ENCODE results near the gene TWIST2. TPM values are rescaled to one million over a fixed set of nuclear protein-coding genes. Genes with fewer than 3 reads are reported as not detected.

Gene TWIST2
- total RNA-seq, 1 experiment from 2014 or later = 0.22 TPM

DNA sequence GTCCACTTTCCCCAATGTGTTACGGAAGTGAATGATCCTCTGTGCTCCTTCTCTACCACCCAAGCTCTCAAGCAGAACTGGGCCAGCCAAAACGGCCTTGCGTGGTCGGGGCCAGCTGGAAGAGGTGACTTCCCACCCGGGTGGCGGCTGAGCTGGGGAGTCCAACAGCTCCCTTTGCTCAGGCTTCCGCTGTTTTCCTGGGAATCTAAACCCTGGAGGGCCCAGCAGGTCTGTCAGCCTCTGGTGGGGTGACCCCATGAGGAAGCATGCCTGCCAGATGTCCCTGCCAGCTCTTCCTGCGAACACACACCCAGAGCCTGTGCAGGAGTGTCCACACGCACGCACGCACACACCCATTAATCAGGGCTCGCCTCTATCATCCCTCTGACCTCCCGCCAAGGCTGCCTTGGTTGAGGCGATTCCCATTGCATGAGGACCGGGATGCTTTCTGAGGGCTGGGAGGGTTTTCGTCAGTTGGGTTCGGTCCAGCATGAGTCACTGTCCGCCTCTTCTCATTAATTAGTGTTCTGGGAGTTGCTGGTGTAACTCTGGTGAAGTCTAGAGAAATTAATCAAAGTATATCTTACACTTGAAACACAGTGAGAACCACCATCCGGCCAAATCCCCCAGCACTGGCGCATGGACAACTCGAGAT is 90.6 kb downstream of the TWIST2 start:
- H3K23me2 ChIP-seq (ENCODE audit: insufficient read length, low read depth, low read length, poor library complexity, severe bottlenecking) = no peaks in the 10 kb centered on the region
- H3K4me1 ChIP-seq (ENCODE audit: insufficient read depth, low read length) = no peaks in the 10 kb centered on the region
- no peak overlapping the region for H3K18ac ChIP-seq (ENCODE audit: insufficient read length, low read depth, low read length)
- no peak overlapping the region for H2BK15ac ChIP-seq (ENCODE audit: low read depth, low read length)
- H3K23ac ChIP-seq (ENCODE audit: insufficient read length, low read depth, low read length) = no peak overlapping the region
- no peak overlapping the region for H2BK5ac ChIP-seq (ENCODE audit: insufficient read length, low read length)
- H3K9ac ChIP-seq (ENCODE audit: extremely low read depth, insufficient read length, low read length) = no peak overlapping the region
- no peak overlapping the region for H3K4me3 Mint-ChIP-seq
- H3K14ac ChIP-seq (ENCODE audit: insufficient read depth, low read length) = no peak overlapping the region; the same call in 1 of the 2 replicates
- no CpG with 5 or more reads among the region's 21 CpGs for WGBS (ENCODE audit: extremely low coverage, insufficient read length, low lambda C conversion rate)
- H4K91ac ChIP-seq (ENCODE audit: insufficient read length, low read depth, low read length) = no peak overlapping the region
- no peaks in the 10 kb centered on the region for H3K9me3 ChIP-seq (ENCODE audit: control insufficient read depth, low read depth, low read length)
- peak; percentile 17 for DNase-seq
- no peak overlapping the region for H3K4me2 ChIP-seq (ENCODE audit: insufficient read depth, insufficient read length, low read length)
- H3K27ac Mint-ChIP-seq = no peak overlapping the region
- H2BK20ac ChIP-seq (ENCODE audit: low read depth, low read length, poor library complexity, severe bottlenecking) = no peak overlapping the region
- H3K79me2 ChIP-seq (ENCODE audit: insufficient read depth, low read length) = no peaks in the 10 kb centered on the region
- no peak overlapping the region for H3K4ac ChIP-seq (ENCODE audit: low read depth, low read length)
- no peaks in the 10 kb centered on the region; a peak in 1 of 4 replicates for H3K4me1 Mint-ChIP-seq
- H2AFZ ChIP-seq (ENCODE audit: low read length) = no peak overlapping the region
- no peak overlapping the region for H3K27ac ChIP-seq (ENCODE audit: insufficient read length, low read depth, low read length)
- H2BK12ac ChIP-seq (ENCODE audit: insufficient read length, low read depth, low read length) = no peak overlapping the region
- TF ChIP-seq, protein P1, sequence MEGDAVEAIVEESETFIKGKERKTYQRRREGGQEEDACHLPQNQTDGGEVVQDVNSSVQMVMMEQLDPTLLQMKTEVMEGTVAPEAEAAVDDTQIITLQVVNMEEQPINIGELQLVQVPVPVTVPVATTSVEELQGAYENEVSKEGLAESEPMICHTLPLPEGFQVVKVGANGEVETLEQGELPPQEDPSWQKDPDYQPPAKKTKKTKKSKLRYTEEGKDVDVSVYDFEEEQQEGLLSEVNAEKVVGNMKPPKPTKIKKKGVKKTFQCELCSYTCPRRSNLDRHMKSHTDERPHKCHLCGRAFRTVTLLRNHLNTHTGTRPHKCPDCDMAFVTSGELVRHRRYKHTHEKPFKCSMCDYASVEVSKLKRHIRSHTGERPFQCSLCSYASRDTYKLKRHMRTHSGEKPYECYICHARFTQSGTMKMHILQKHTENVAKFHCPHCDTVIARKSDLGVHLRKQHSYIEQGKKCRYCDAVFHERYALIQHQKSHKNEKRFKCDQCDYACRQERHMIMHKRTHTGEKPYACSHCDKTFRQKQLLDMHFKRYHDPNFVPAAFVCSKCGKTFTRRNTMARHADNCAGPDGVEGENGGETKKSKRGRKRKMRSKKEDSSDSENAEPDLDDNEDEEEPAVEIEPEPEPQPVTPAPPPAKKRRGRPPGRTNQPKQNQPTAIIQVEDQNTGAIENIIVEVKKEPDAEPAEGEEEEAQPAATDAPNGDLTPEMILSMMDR (conservative IDR thresholded peaks at IDR 0.05) = no peak
- no peaks in the 10 kb centered on the region for H3K79me1 ChIP-seq (ENCODE audit: insufficient read depth, low read depth, low read length, poor library complexity, severe bottlenecking)
- H3T11ph ChIP-seq (ENCODE audit: low read length) = no peak overlapping the region
- H3K9me3 Mint-ChIP-seq = no peaks in the 10 kb centered on the region; a peak in 1 of 5 replicates
- H4K8ac ChIP-seq (replicated peaks; ENCODE audit: insufficient read length, low read depth, low read length) = no peak overlapping the region
- no peak overlapping the region for H2AK5ac ChIP-seq (ENCODE audit: insufficient read length, low read length)
- H3K56ac ChIP-seq (ENCODE audit: insufficient read length, low read depth, low read length) = no peak overlapping the region
- H4K20me1 ChIP-seq (ENCODE audit: control insufficient read depth, insufficient read depth, insufficient read length) = no peaks in the 10 kb centered on the region
- H3K27me3 Mint-ChIP-seq (ENCODE audit: low read depth) = peaks cover 35% of the 10 kb centered on the region
- no peaks in the 10 kb centered on the region for H3K27me3 ChIP-seq (ENCODE audit: insufficient read depth, low read length)
- H4K5ac ChIP-seq (ENCODE audit: insufficient read length, low read depth, low read length) = no peak overlapping the region
- H2BK120ac ChIP-seq (ENCODE audit: low read depth, low read length, poor library complexity, severe bottlenecking) = no peak overlapping the region
- no peaks in the 10 kb centered on the region for H3K36me3 Mint-ChIP-seq (ENCODE audit: insufficient read depth in 1 of 3, low read depth in 3 of 3)

All from H9 (cell line).